ENCODE data around the gene PBXIP1. TPM values are rescaled to one million over a fixed set of nuclear protein-coding genes. Genes with fewer than 3 reads are reported as not detected.

PBXIP1 gene
- total RNA-seq, 1 experiment from 2014 or later = 24.0 TPM

GRCh38 chr1:154963643-154964042, 7.7 kb upstream of the PBXIP1 start:
- BruUV-seq (replicated peaks) = no TSS peak
- no peaks in the 10 kb centered on the region for H3K27me3 ChIP-seq (replicated peaks; ENCODE audit: control insufficient read depth, insufficient read depth, low read length)
- no peaks in the 10 kb centered on the region for H3K9me3 ChIP-seq
- H3K4me1 ChIP-seq = 0 out of 2 replicates have a peak, but pooled peaks cover 5% of the 10 kb centered on the region
- H3K4me3 ChIP-seq (ENCODE audit: low read depth, low read length) = no peak overlapping the region
- no peak for DNase-seq
- H3K36me3 ChIP-seq (ENCODE audit: control insufficient read depth, insufficient read depth, low read length) = peaks cover 6% of the 10 kb centered on the region
- Mint-ChIP-seq H3K4me3 (ENCODE audit: unreplicated experiment) (no peak overlapping the region), H3K9me3 (ENCODE audit: unreplicated experiment) (no peaks in the 10 kb centered on the region), H3K27me3 (ENCODE audit: insufficient read depth, unreplicated experiment) (no peaks in the 10 kb centered on the region), H3K36me3 (ENCODE audit: insufficient read depth, unreplicated experiment) (peaks cover 59% of the 10 kb centered on the region), H3K27ac (ENCODE audit: unreplicated experiment) (peak overlapping the region; percentile 4), H3K4me1 (ENCODE audit: low read depth, unreplicated experiment) (peaks cover 11% of the 10 kb centered on the region)
- intact Hi-C loops (cut with micrococcal nuclease; ENCODE audit: unreplicated experiment) = no loop called here
- CTCF ChIA-PET = no interaction called here
- no peak for TF ChIP-seq CTCF (IDR thresholded peaks at IDR 0.05; ENCODE audit: insufficient read depth in 1 of 2, low read depth in 1 of 2, low read length in 1 of 2, severe bottlenecking in 1 of 2, unreplicated experiment in 1 of 2)
- POLR2A ChIA-PET = no interaction called here

GRCh38 chr1:154962795-154963330, 7.0 kb upstream of the PBXIP1 start:
- BruUV-seq (replicated peaks) = no TSS peak
- Mint-ChIP-seq H3K27me3 (ENCODE audit: insufficient read depth, unreplicated experiment) (no peaks in the 10 kb centered on the region), H3K9me3 (ENCODE audit: unreplicated experiment) (no peaks in the 10 kb centered on the region), H3K36me3 (ENCODE audit: insufficient read depth, unreplicated experiment) (peaks cover 52% of the 10 kb centered on the region), H3K4me3 (ENCODE audit: unreplicated experiment) (peak overlapping the region; percentile 88), H3K4me1 (ENCODE audit: low read depth, unreplicated experiment) (peaks cover 11% of the 10 kb centered on the region), H3K27ac (ENCODE audit: unreplicated experiment) (peak overlapping the region; percentile 81)
- no peaks in the 10 kb centered on the region for H3K9me3 ChIP-seq
- no peak overlapping the region for H3K4me3 ChIP-seq (ENCODE audit: low read depth, low read length)
- CTCF ChIA-PET = no interaction called here
- POLR2A ChIA-PET = interaction anchor here (2.1 kb wide), 1 partner anchor 11 kb away, joined by 20 read pairs; the partner anchor contains the start of gene CKS1B
- no peak for TF ChIP-seq CTCF (IDR thresholded peaks at IDR 0.05; ENCODE audit: insufficient read depth in 1 of 2, low read depth in 1 of 2, low read length in 1 of 2, severe bottlenecking in 1 of 2, unreplicated experiment in 1 of 2)
- intact Hi-C loops (cut with micrococcal nuclease; ENCODE audit: unreplicated experiment) = no loop called here
- 0 out of 2 replicates have a peak, but pooled peaks cover 5% of the 10 kb centered on the region for H3K4me1 ChIP-seq
- H3K36me3 ChIP-seq (ENCODE audit: control insufficient read depth, insufficient read depth, low read length) = peaks cover 4% of the 10 kb centered on the region
- no peaks in the 10 kb centered on the region for H3K27me3 ChIP-seq (replicated peaks; ENCODE audit: control insufficient read depth, insufficient read depth, low read length)
- DNase-seq = no peak

- no peaks in the 10 kb centered on the region for H3K9me3 Mint-ChIP-seq (ENCODE audit: unreplicated experiment)
- no peak for DNase-seq
- Histone ChIP-seq H3K9me3 (no peaks in the 10 kb centered on the region), H3K27me3 (replicated peaks; ENCODE audit: control insufficient read depth, insufficient read depth, low read length) (no peaks in the 10 kb centered on the region), H3K36me3 (ENCODE audit: control insufficient read depth, insufficient read depth, low read length) (peaks cover 4% of the 10 kb centered on the region), H3K4me3 (ENCODE audit: low read depth, low read length) (peak overlapping the region; percentile 95), H3K4me1 (peaks cover 6% of the 10 kb centered on the region; the same call in 1 of the 2 replicates)
- intact Hi-C loops (cut with micrococcal nuclease; ENCODE audit: unreplicated experiment) = no loop called here
- TSS peak; percentile 74 for BruUV-seq (replicated peaks)
- H3K4me1 Mint-ChIP-seq (ENCODE audit: low read depth, unreplicated experiment) = peaks cover 13% of the 10 kb centered on the region
- peaks cover 53% of the 10 kb centered on the region for H3K36me3 Mint-ChIP-seq (ENCODE audit: insufficient read depth, unreplicated experiment)
- no peak for TF ChIP-seq CTCF (IDR thresholded peaks at IDR 0.05; ENCODE audit: insufficient read depth in 1 of 2, low read depth in 1 of 2, low read length in 1 of 2, severe bottlenecking in 1 of 2, unreplicated experiment in 1 of 2)
- CTCF ChIA-PET = interaction anchor here (0.9 to 1.6 kb wide), 3 partner anchors 12 to 95 kb away, joined by 4 to 15 read pairs (median 8); partner anchors contain the start of gene CKS1B
- no peaks in the 10 kb centered on the region for H3K27me3 Mint-ChIP-seq (ENCODE audit: insufficient read depth, unreplicated experiment)
- H3K27ac Mint-ChIP-seq (ENCODE audit: unreplicated experiment) = peak overlapping the region; percentile 81
- POLR2A ChIA-PET = interaction anchor here (0.7 to 2.1 kb wide), 5 partner anchors 8 to 37 kb away, joined by 5 to 20 read pairs (median 11); partner anchors contain the start of genes CKS1B, PMVK and SHC1
- H3K4me3 Mint-ChIP-seq (ENCODE audit: unreplicated experiment) = peak overlapping the region; percentile 88
Observed at GRCh38 chr1:154962156-154962749, 6.4 kb upstream of the PBXIP1 start.
